HEK293 (cell line): ENCODE data around the gene GARIN5A.

Source experiments
- CTCF ChIP-seq: fragments of 450-650 bp; formaldehyde crosslinking; IDR thresholded peaks from 2 replicates; pipeline ENCODE4 v1.5.1; 2016; ENCODE audit warnings: missing biosample characterization, missing genetic modification characterization
- KLF1 ChIP-seq: fragments of 450-650 bp; formaldehyde crosslinking; IDR thresholded peaks from 2 replicates; pipeline ENCODE4 v1.5.1; 2016; ENCODE audit warnings: missing biosample characterization, missing genetic modification characterization
- SETDB1 ChIP-seq: IDR thresholded peaks from one replicate; pipeline ENCODE4 v1.6.1; 2017; ENCODE audit warnings: mild to moderate bottlenecking, low read length, moderate library complexity, mixed read lengths; ENCODE audit not compliant: insufficient read length
- SP7 ChIP-seq: fragments of 450-650 bp; formaldehyde crosslinking; IDR thresholded peaks from 2 replicates; pipeline ENCODE4 v1.5.1; 2016; ENCODE audit warnings: missing biosample characterization, missing genetic modification characterization
- TCF7L2 ChIP-seq: IDR thresholded peaks from 2 replicates; pipeline ENCODE4 v1.6.1; 2011; ENCODE audit warnings: low read depth, mild to moderate bottlenecking, inconsistent platforms, low read length, moderate library complexity, borderline replicate concordance
- YY1 ChIP-seq: fragments of 450-650 bp; formaldehyde crosslinking; IDR thresholded peaks from 2 replicates; pipeline ENCODE4 v1.5.1; 2018; ENCODE audit warnings: missing biosample characterization, missing genetic modification characterization
- ZBTB21 ChIP-seq: fragments of 450-650 bp; formaldehyde crosslinking; IDR thresholded peaks from 2 replicates; pipeline ENCODE4 v1.5.1; 2017; ENCODE audit warnings: missing biosample characterization, missing genetic modification characterization
- ZNF184 ChIP-seq: fragments of 450-650 bp; IDR thresholded peaks from 2 replicates; pipeline ENCODE4 v1.5.1; 2018; ENCODE audit warnings: missing biosample characterization, mild to moderate bottlenecking, missing genetic modification characterization
- ZNF221 ChIP-seq: fragments of 450-650 bp; formaldehyde crosslinking; IDR thresholded peaks from 2 replicates; pipeline ENCODE4 v1.5.1; 2017; ENCODE audit warnings: missing biosample characterization, missing genetic modification characterization, borderline replicate concordance
- ZNF274 ChIP-seq, 2 experiments: fragments of 200-500 bp in 1 of 2; fragments of 450-650 bp in 1 of 2; sonication (Bioruptor generic) in 1 of 2; formaldehyde crosslinking in 1 of 2; IDR thresholded peaks; 2 replicates each; pipeline versions ENCODE4 v1.5.1 to v1.6.1; 2014 to 2016; ENCODE audit warnings: borderline replicate concordance in 1 of 2, inconsistent platforms in 1 of 2, low read length in 1 of 2, missing biosample characterization in 1 of 2, missing genetic modification characterization in 1 of 2
- ZNF510 ChIP-seq: fragments of 450-650 bp; formaldehyde crosslinking; IDR thresholded peaks from 2 replicates; pipeline ENCODE4 v1.5.1; 2018; ENCODE audit warnings: mild to moderate bottlenecking, missing genetic modification characterization, missing biosample characterization; ENCODE audit not compliant: insufficient replicate concordance
- ZNF629 ChIP-seq: fragments of 450-650 bp; formaldehyde crosslinking; IDR thresholded peaks from 2 replicates; pipeline ENCODE4 v1.5.1; 2017; ENCODE audit warnings: missing biosample characterization, missing genetic modification characterization
- TF ChIP-seq, protein P1 (sequence below): fragments of 450-650 bp; formaldehyde crosslinking; IDR thresholded peaks from 2 replicates; pipeline ENCODE4 v1.5.1; 2016; ENCODE audit warnings: missing biosample characterization, missing genetic modification characterization
- TF ChIP-seq, protein P2 (sequence below): fragments of 450-650 bp; formaldehyde crosslinking; IDR thresholded peaks from 2 replicates; pipeline ENCODE4 v1.5.1; 2016; ENCODE audit warnings: missing biosample characterization, missing genetic modification characterization, low read depth

DNA sequence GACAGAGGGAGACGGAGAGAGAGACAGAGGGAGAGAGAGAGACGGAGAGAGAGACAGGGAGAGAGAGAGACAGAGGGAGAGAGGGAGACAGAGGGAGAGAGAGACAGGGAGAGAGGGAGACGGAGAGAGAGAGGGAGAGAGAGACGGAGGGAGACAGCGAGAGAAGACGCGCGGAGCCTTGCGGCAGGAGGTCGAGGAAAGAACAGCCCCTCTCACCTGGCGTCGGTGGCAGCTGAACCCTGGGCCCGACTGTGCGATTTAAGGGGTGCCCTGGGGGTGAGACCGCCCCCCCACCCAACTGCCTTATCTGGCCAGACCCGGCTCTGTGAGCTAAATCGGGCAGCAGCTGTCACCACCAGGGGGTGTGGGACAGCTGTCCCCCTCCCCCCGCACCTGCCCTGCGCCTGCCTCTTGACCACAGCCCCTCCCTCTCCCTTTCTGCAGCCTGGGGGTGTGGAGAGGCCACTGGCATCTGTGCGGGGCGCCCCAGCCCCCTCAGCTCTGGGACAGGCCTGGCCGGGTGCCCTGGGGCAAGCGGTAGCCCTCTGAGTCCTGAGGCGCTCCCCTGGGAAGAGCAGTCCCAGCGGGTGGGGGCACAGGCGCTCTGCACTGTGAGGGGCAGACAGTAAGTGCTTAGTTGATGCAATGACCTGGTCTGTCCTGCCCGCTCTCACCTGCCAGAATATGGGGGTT lies 23.6 kb upstream of the GARIN5A start:
- peak; percentile 17; the same call in 1 of the 2 replicates for TF ChIP-seq KLF1 (tag by site-specific recombination)
- TF ChIP-seq CTCF (tag by site-specific recombination): peak; percentile 18; the same call in 1 of the 2 replicates
- no peak for TF ChIP-seq SETDB1
- TF ChIP-seq ZNF184: no peak
- TF ChIP-seq ZNF629 (tag by site-specific recombination): no peak
- TF ChIP-seq SP7 (tag by site-specific recombination): no peak
- TF ChIP-seq, protein P1, sequence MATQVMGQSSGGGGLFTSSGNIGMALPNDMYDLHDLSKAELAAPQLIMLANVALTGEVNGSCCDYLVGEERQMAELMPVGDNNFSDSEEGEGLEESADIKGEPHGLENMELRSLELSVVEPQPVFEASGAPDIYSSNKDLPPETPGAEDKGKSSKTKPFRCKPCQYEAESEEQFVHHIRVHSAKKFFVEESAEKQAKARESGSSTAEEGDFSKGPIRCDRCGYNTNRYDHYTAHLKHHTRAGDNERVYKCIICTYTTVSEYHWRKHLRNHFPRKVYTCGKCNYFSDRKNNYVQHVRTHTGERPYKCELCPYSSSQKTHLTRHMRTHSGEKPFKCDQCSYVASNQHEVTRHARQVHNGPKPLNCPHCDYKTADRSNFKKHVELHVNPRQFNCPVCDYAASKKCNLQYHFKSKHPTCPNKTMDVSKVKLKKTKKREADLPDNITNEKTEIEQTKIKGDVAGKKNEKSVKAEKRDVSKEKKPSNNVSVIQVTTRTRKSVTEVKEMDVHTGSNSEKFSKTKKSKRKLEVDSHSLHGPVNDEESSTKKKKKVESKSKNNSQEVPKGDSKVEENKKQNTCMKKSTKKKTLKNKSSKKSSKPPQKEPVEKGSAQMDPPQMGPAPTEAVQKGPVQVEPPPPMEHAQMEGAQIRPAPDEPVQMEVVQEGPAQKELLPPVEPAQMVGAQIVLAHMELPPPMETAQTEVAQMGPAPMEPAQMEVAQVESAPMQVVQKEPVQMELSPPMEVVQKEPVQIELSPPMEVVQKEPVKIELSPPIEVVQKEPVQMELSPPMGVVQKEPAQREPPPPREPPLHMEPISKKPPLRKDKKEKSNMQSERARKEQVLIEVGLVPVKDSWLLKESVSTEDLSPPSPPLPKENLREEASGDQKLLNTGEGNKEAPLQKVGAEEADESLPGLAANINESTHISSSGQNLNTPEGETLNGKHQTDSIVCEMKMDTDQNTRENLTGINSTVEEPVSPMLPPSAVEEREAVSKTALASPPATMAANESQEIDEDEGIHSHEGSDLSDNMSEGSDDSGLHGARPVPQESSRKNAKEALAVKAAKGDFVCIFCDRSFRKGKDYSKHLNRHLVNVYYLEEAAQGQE (tag by site-specific recombination): no peak
- no peak for TF ChIP-seq ZNF274 (IDR thresholded peaks at IDR 0.05; ENCODE audit: low read length)
- no peak for TF ChIP-seq ZNF274 (tag by site-specific recombination; IDR thresholded peaks at IDR 0.05; ENCODE audit: borderline replicate concordance)
- no peak for TF ChIP-seq ZNF221 (tag by site-specific recombination)
- TF ChIP-seq ZNF510: no peak
- no peak for TF ChIP-seq TCF7L2
- TF ChIP-seq ZBTB21 (tag by site-specific recombination): no peak
- TF ChIP-seq YY1 (tag by site-specific recombination): no peak
- TF ChIP-seq, protein P2, sequence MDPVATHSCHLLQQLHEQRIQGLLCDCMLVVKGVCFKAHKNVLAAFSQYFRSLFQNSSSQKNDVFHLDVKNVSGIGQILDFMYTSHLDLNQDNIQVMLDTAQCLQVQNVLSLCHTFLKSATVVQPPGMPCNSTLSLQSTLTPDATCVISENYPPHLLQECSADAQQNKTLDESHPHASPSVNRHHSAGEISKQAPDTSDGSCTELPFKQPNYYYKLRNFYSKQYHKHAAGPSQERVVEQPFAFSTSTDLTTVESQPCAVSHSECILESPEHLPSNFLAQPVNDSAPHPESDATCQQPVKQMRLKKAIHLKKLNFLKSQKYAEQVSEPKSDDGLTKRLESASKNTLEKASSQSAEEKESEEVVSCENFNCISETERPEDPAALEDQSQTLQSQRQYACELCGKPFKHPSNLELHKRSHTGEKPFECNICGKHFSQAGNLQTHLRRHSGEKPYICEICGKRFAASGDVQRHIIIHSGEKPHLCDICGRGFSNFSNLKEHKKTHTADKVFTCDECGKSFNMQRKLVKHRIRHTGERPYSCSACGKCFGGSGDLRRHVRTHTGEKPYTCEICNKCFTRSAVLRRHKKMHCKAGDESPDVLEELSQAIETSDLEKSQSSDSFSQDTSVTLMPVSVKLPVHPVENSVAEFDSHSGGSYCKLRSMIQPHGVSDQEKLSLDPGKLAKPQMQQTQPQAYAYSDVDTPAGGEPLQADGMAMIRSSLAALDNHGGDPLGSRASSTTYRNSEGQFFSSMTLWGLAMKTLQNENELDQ (tag by site-specific recombination): no peak
